H1 (cell line): ENCODE results near the gene ARFGAP3. TPM values are rescaled to one million over a fixed set of nuclear protein-coding genes. Genes with fewer than 3 reads are reported as not detected.

Source experiments
- KDM4A ChIP-seq: IDR thresholded peaks from one replicate; pipeline ENCODE4 v1.7.1; 2012; ENCODE audit warnings: low read depth, mild to moderate bottlenecking, moderate library complexity, low read length, inconsistent platforms; ENCODE audit not compliant: severe bottlenecking
- RAD21 ChIP-seq, 2 experiments: IDR thresholded peaks in 1 of 2; conservative IDR thresholded peaks in 1 of 2; 2 replicates each; pipeline ENCODE4 v1.6.1; 2011; ENCODE audit warnings: low read depth in 2 of 2, low read length in 2 of 2, improper control_type of control experiment in 1 of 2, inconsistent platforms in 1 of 2, mild to moderate bottlenecking in 1 of 2, moderate library complexity in 1 of 2
- SP1 ChIP-seq: IDR thresholded peaks from 2 replicates; pipeline ENCODE4 v1.6.1; 2011; ENCODE audit warnings: low read depth, low read length
- polyA plus RNA-seq, 7 experiments: library from polyadenylated mRNA; depleted of rRNA in 3 of 7; stranded (reverse) in 5 of 7; unstranded in 2 of 7; fragments of >200 nt in 5 of 7; fragments of 200-250 nt in 2 of 7; gene quantifications; 1 replicate in 5 of 7; 2 replicates in 1 of 7; 4 replicates in 1 of 7; pipeline versions ENCODE4 v1.2.1 to v1.2.3, GENCODE V29; 2011 to 2013; ENCODE audit warnings: missing spikeins in 2 of 7, mixed read lengths in 2 of 7
- total RNA-seq: library from RNA; stranded (reverse); fragmentation: NEBNext Ultra II Directional; extraction: Animal tissue kit (Norgen Biotek cat#: 25700); gene quantifications from 2 replicates; pipeline ENCODE4 v1.2.1, GENCODE V29; 2021

ARFGAP3 gene
- total and polyA plus RNA-seq, 2 of the 8 experiments (the other 6 are each of a cell fraction or from before 2014, with no cell fraction given) = 9.7 to 16.0 TPM

GRCh38 chr22:42800451-42801251, 56.4 kb downstream of the ARFGAP3 start (continued):
- no peak for TF ChIP-seq RAD21 (IDR thresholded peaks at IDR 0.05 in 1 of 2, conservative IDR thresholded peaks at IDR 0.05 in 1 of 2; ENCODE audit: low read depth in 2 of 2, low read length in 2 of 2)
- TF ChIP-seq KDM4A = no peak
- no peak for TF ChIP-seq SP1
